OCI-LY3 (cell line): Measurements from ENCODE around the gene DIO3.

Experiments used
- H2AFZ ChIP-seq: fragments of 200-600, 300-600 bp; shearing (Covaris generic); 2 replicates; pipeline ENCODE4 v1.6.0; 2014; ENCODE audit warnings: antibody characterized with exemption, low read depth, low read length
- H3K27ac ChIP-seq: fragments of 200-600, 300-600 bp; sonication (generic); 2 replicates; pipeline ENCODE4 v1.5.1; 2014; ENCODE audit warnings: mild to moderate bottlenecking, low read length, moderate library complexity, mixed read lengths
- H3K27me3 ChIP-seq: fragments of 200-600, 300-600 bp; sonication (generic); 2 replicates; pipeline ENCODE4 v1.6.1; 2014; ENCODE audit warnings: low read depth, low read length, mixed read lengths
- H3K36me3 ChIP-seq: fragments of 200-600, 300-600 bp; sonication (generic); replicated peaks from 2 replicates; pipeline ENCODE3; 2014; ENCODE audit warnings: low read depth, low read length, mixed read lengths
- H3K4me1 ChIP-seq: fragments of 300-600, 200-600 bp; sonication (generic); 2 replicates; pipeline ENCODE4 v1.6.1; 2014; ENCODE audit warnings: low read length, mixed read lengths
- H3K4me2 ChIP-seq: fragments of 200-600, 300-600 bp; sonication (generic); 2 replicates; pipeline ENCODE4 v1.6.1; 2014; ENCODE audit warnings: low read length, mixed read lengths
- H3K4me3 ChIP-seq: fragments of 300-600, 200-600 bp; sonication (generic); 2 replicates; pipeline ENCODE4 v1.5.1; 2014; ENCODE audit warnings: antibody characterized with exemption, mild to moderate bottlenecking, low read length, moderate library complexity
- H3K79me2 ChIP-seq: fragments of 300-600, 200-600 bp; shearing (Covaris generic); 2 replicates; pipeline ENCODE4 v1.6.1; 2014; ENCODE audit warnings: mild to moderate bottlenecking, low read length, mixed read lengths
- H3K9ac ChIP-seq: fragments of 300-600, 200-600 bp; shearing (Covaris generic); 2 replicates; pipeline ENCODE4 v1.6.0; 2014; ENCODE audit warnings: mild to moderate bottlenecking, low read length, moderate library complexity
- H3K9me3 ChIP-seq: fragments of 200-600, 300-600 bp; shearing (Covaris generic); 2 replicates; pipeline ENCODE4 v1.6.1; 2014; ENCODE audit warnings: low read length, mixed read lengths; ENCODE audit not compliant: insufficient read depth
- H4K20me1 ChIP-seq: fragments of 200-600, 300-600 bp; sonication (generic); 2 replicates; pipeline ENCODE4 v1.6.1; 2016; ENCODE audit warnings: low read length, mixed read lengths; ENCODE audit not compliant: insufficient read depth
- EZH2phosphoT487 ChIP-seq: fragments of 200-600 bp; shearing (Covaris generic); IDR thresholded peaks from 2 replicates; pipeline ENCODE4 v1.6.1; 2018; ENCODE audit warnings: antibody characterized with exemption, mixed run types, low read depth
- TF ChIP-seq, protein P1 (sequence below): fragments of 200-600, 300-600 bp; sonication (generic); IDR thresholded peaks from 2 replicates; pipeline ENCODE4 v1.5.1; 2014; ENCODE audit warnings: antibody characterized with exemption, low read length, low read depth

The DIO3 gene

GRCh38 chr14:101582294-101582693, 21.0 kb downstream of the DIO3 start:
- no peak overlapping the region for H2AFZ ChIP-seq
- no peaks in the 10 kb centered on the region for H3K4me1 ChIP-seq
- H3K27ac ChIP-seq: no peak overlapping the region
- TF ChIP-seq, protein P1, sequence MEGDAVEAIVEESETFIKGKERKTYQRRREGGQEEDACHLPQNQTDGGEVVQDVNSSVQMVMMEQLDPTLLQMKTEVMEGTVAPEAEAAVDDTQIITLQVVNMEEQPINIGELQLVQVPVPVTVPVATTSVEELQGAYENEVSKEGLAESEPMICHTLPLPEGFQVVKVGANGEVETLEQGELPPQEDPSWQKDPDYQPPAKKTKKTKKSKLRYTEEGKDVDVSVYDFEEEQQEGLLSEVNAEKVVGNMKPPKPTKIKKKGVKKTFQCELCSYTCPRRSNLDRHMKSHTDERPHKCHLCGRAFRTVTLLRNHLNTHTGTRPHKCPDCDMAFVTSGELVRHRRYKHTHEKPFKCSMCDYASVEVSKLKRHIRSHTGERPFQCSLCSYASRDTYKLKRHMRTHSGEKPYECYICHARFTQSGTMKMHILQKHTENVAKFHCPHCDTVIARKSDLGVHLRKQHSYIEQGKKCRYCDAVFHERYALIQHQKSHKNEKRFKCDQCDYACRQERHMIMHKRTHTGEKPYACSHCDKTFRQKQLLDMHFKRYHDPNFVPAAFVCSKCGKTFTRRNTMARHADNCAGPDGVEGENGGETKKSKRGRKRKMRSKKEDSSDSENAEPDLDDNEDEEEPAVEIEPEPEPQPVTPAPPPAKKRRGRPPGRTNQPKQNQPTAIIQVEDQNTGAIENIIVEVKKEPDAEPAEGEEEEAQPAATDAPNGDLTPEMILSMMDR: no peak
- no peak for TF ChIP-seq EZH2phosphoT487
- H3K9ac ChIP-seq: no peak overlapping the region
- no peaks in the 10 kb centered on the region for H3K79me2 ChIP-seq
- H3K4me3 ChIP-seq: no peak overlapping the region
- no peaks in the 10 kb centered on the region for H3K36me3 ChIP-seq
- H3K9me3 ChIP-seq: no peaks in the 10 kb centered on the region
- H4K20me1 ChIP-seq: no peaks in the 10 kb centered on the region
- no peak overlapping the region for H3K4me2 ChIP-seq
- H3K27me3 ChIP-seq: 0 out of 2 replicates have a peak, but pooled peaks cover 9% of the 10 kb centered on the region

- Histone ChIP-seq H3K27me3 (0 out of 2 replicates have a peak, but pooled peaks cover 9% of the 10 kb centered on the region), H3K36me3 (no peaks in the 10 kb centered on the region), H2AFZ (no peak overlapping the region), H4K20me1 (no peaks in the 10 kb centered on the region), H3K79me2 (no peaks in the 10 kb centered on the region), H3K4me1 (no peaks in the 10 kb centered on the region), H3K27ac (no peak overlapping the region), H3K4me3 (no peak overlapping the region), H3K4me2 (no peak overlapping the region), H3K9ac (no peak overlapping the region), H3K9me3 (no peaks in the 10 kb centered on the region)
- TF ChIP-seq, protein P1: no peak
- TF ChIP-seq EZH2phosphoT487: no peak
Observed at GRCh38 chr14:101583006-101583714, 21.9 kb downstream of the DIO3 start.

- no peak overlapping the region for H3K27ac ChIP-seq
- no peak overlapping the region for H3K4me2 ChIP-seq
- H4K20me1 ChIP-seq: no peaks in the 10 kb centered on the region
- H3K79me2 ChIP-seq: no peaks in the 10 kb centered on the region
- H3K9ac ChIP-seq: no peak overlapping the region
- H3K4me3 ChIP-seq: no peak overlapping the region
- H3K27me3 ChIP-seq: 0 out of 2 replicates have a peak, but pooled peaks cover 9% of the 10 kb centered on the region
- no peak for TF ChIP-seq EZH2phosphoT487
- TF ChIP-seq, protein P1: no peak
- H3K9me3 ChIP-seq: no peaks in the 10 kb centered on the region
- H3K4me1 ChIP-seq: no peaks in the 10 kb centered on the region
- H3K36me3 ChIP-seq: no peaks in the 10 kb centered on the region
- H2AFZ ChIP-seq: no peak overlapping the region
Observed at GRCh38 chr14:101583715-101584054, 22.4 kb downstream of the DIO3 start.

DNA sequence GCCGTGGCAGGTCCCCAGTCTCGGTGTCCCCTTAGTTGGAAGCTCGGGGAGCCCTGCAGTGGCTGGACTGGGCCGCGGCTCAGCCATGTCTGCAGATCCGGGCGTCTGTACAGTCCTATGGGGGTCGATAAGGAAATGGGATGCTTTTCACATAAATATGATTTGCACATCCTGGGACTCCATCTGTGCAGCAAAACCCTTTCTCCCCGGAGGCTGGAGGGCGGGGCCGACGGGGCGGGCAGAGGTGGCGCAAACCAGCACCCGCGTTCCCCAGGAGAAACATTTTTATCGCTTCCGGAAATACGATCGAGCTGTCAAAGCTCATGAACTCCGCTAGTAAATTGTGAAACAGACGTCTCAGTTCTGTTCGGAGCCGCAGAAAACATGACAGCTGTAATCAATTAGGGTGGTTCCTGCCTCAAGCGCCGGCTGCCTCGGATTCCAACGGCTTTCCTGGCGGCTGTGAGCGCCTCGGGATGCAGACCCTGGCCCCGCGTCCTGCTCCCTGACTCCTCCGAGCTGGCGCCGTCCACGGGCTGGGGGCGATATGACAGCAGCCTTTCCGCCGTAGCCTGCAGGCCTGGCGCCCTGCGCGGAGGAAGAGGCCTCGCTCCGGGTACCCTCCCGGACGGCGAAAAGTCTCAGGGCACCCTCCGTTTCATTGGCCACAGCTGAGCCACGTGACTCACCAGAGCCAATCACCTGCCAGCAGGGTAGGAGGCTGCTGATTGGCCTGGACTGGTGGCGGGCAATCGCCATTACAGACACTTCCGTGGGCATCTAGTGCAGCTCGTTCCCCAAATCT, 23.0 kb downstream of the DIO3 start:
- no peak overlapping the region for H3K27ac ChIP-seq
- H3K4me2 ChIP-seq: no peak overlapping the region
- no peak overlapping the region for H3K9ac ChIP-seq
- no peaks in the 10 kb centered on the region for H3K9me3 ChIP-seq
- no peaks in the 10 kb centered on the region for H3K36me3 ChIP-seq
- no peaks in the 10 kb centered on the region for H4K20me1 ChIP-seq
- H2AFZ ChIP-seq: no peak overlapping the region
- 0 out of 2 replicates have a peak, but pooled peaks cover 9% of the 10 kb centered on the region for H3K27me3 ChIP-seq
- TF ChIP-seq, protein P1: no peak
- TF ChIP-seq EZH2phosphoT487: no peak
- H3K79me2 ChIP-seq: no peaks in the 10 kb centered on the region
- no peaks in the 10 kb centered on the region for H3K4me1 ChIP-seq
- H3K4me3 ChIP-seq: no peak overlapping the region
